Mammary epithelial cell (primary cell): ENCODE results near the gene CILP.

Experiments
- CTCF ChIP-seq, 2 donors: IDR thresholded peaks in 1 of 2; conservative IDR thresholded peaks in 1 of 2; 2 replicates each; pipeline ENCODE4 v1.5.1; 2011 to 2012; ENCODE audit warnings: inconsistent platforms in 2 of 2, low read length in 2 of 2, mild to moderate bottlenecking in 2 of 2, control low read depth in 1 of 2, low read depth in 1 of 2; ENCODE audit not compliant: insufficient read depth in 1 of 2; ENCODE audit errors: extremely low read depth in 1 of 2
- EZH2 ChIP-seq: IDR thresholded peaks from 2 replicates; pipeline ENCODE4 v1.6.1; 2012; ENCODE audit warnings: low read length, inconsistent platforms, borderline replicate concordance

- no peak for TF ChIP-seq EZH2
- TF ChIP-seq CTCF (conservative IDR thresholded peaks at IDR 0.05 in 1 of 2, IDR thresholded peaks at IDR 0.05 in 1 of 2; ENCODE audit: extremely low read depth in 1 of 2, insufficient read depth in 1 of 2, low read depth in 1 of 2, low read length in 2 of 2): no peak
Measured at GRCh38 chr15:65221697-65222096, 10.4 kb upstream of the CILP start.
